H9 (cell line): Measurements from ENCODE around the gene CFAP77. TPM values are rescaled to one million over a fixed set of nuclear protein-coding genes. Genes with fewer than 3 reads are reported as not detected.

Experiments
- DNase-seq: peaks from one replicate; pipeline ENCODE4 v3.0.0-alpha.2; 2017
- H2AFZ ChIP-seq: one replicate; pipeline ENCODE4 v1.6.1; 2013; ENCODE audit warnings: mild to moderate bottlenecking, low read length, control low read depth, moderate library complexity
- H2AK5ac ChIP-seq: 2 replicates; pipeline ENCODE4 v1.6.1; 2013; ENCODE audit warnings: low read length, control low read depth, mixed read lengths; ENCODE audit not compliant: insufficient read length
- H2BK120ac ChIP-seq: one replicate; pipeline ENCODE4 v1.6.1; 2013; ENCODE audit warnings: low read depth, mild to moderate bottlenecking, low read length, control low read depth, inconsistent platforms; ENCODE audit not compliant: poor library complexity, severe bottlenecking
- H2BK12ac ChIP-seq: 2 replicates; pipeline ENCODE4 v1.6.1; 2013; ENCODE audit warnings: low read length, control low read depth, mixed read lengths, low read depth; ENCODE audit not compliant: insufficient read length
- H2BK15ac ChIP-seq: 2 replicates; pipeline ENCODE4 v1.6.1; 2013; ENCODE audit warnings: low read depth, low read length, control low read depth
- H2BK20ac ChIP-seq: one replicate; pipeline ENCODE4 v1.6.1; 2013; ENCODE audit warnings: low read depth, mild to moderate bottlenecking, low read length, control low read depth, inconsistent platforms; ENCODE audit not compliant: poor library complexity, severe bottlenecking
- H2BK5ac ChIP-seq: 2 replicates; pipeline ENCODE4 v1.6.1; 2013; ENCODE audit warnings: low read length, control low read depth, mixed read lengths; ENCODE audit not compliant: insufficient read length
- H3K14ac ChIP-seq: 2 replicates; pipeline ENCODE4 v1.6.1; 2013; ENCODE audit warnings: low read length, control low read depth; ENCODE audit not compliant: insufficient read depth
- H3K18ac ChIP-seq: 2 replicates; pipeline ENCODE4 v1.6.1; 2013; ENCODE audit warnings: low read depth, mild to moderate bottlenecking, mixed read lengths, low read length, control low read depth; ENCODE audit not compliant: insufficient read length
- H3K23ac ChIP-seq: 2 replicates; pipeline ENCODE4 v1.6.1; 2013; ENCODE audit warnings: low read length, control low read depth, mixed read lengths, low read depth; ENCODE audit not compliant: insufficient read length
- H3K23me2 ChIP-seq: 2 replicates; pipeline ENCODE4 v1.6.1; 2013; ENCODE audit warnings: low read depth, mild to moderate bottlenecking, mixed read lengths, low read length, control low read depth; ENCODE audit not compliant: insufficient read length, poor library complexity, severe bottlenecking
- H3K27ac ChIP-seq: 2 replicates; pipeline ENCODE4 v1.5.1; 2013; ENCODE audit warnings: low read length, control low read depth, mixed read lengths, low read depth; ENCODE audit not compliant: insufficient read length
- H3K27me3 ChIP-seq: 2 replicates; pipeline ENCODE4 v1.6.1; 2013; ENCODE audit warnings: low read length, control low read depth, inconsistent platforms; ENCODE audit not compliant: insufficient read depth
- H3K4ac ChIP-seq: 2 replicates; pipeline ENCODE4 v1.6.1; 2013; ENCODE audit warnings: low read depth, mild to moderate bottlenecking, control low read depth, inconsistent platforms, low read length, moderate library complexity
- H3K4me1 ChIP-seq: 2 replicates; pipeline ENCODE4 v1.6.1; 2013; ENCODE audit warnings: low read length, control low read depth, inconsistent platforms; ENCODE audit not compliant: insufficient read depth
- H3K4me2 ChIP-seq: 2 replicates; pipeline ENCODE4 v1.6.1; 2013; ENCODE audit warnings: low read length, control low read depth, mixed read lengths; ENCODE audit not compliant: insufficient read length, insufficient read depth
- H3K56ac ChIP-seq: 2 replicates; pipeline ENCODE4 v1.6.1; 2013; ENCODE audit warnings: low read depth, mild to moderate bottlenecking, mixed read lengths, low read length, control low read depth; ENCODE audit not compliant: insufficient read length
- H3K79me1 ChIP-seq: 2 replicates; pipeline ENCODE4 v1.6.1; 2013; ENCODE audit warnings: low read depth, mild to moderate bottlenecking, moderate library complexity, low read length, control low read depth, inconsistent platforms; ENCODE audit not compliant: insufficient read depth, poor library complexity, severe bottlenecking
- H3K79me2 ChIP-seq: 2 replicates; pipeline ENCODE4 v1.6.1; 2013; ENCODE audit warnings: low read length, control low read depth, inconsistent platforms; ENCODE audit not compliant: insufficient read depth
- H3K9ac ChIP-seq: 2 replicates; pipeline ENCODE4 v1.6.1; 2013; ENCODE audit warnings: low read length, control low read depth, mixed read lengths; ENCODE audit not compliant: insufficient read length; ENCODE audit errors: extremely low read depth
- H3K9me3 ChIP-seq: one replicate; pipeline ENCODE4 v1.6.1; 2013; ENCODE audit warnings: low read depth, low read length, inconsistent platforms; ENCODE audit not compliant: control insufficient read depth
- H3T11ph ChIP-seq: one replicate; pipeline ENCODE4 v1.6.1; 2013; ENCODE audit warnings: mild to moderate bottlenecking, low read length, control low read depth, inconsistent platforms
- H4K20me1 ChIP-seq: one replicate; pipeline ENCODE4 v1.6.1; 2013; ENCODE audit not compliant: control insufficient read depth, insufficient read length, insufficient read depth
- H4K5ac ChIP-seq: 2 replicates; pipeline ENCODE4 v1.6.1; 2013; ENCODE audit warnings: low read depth, mild to moderate bottlenecking, mixed read lengths, low read length, control low read depth; ENCODE audit not compliant: insufficient read length
- H4K8ac ChIP-seq: replicated peaks from 2 replicates; pipeline ENCODE4 v1.6.1; 2013; ENCODE audit warnings: low read length, control low read depth, mixed read lengths, low read depth; ENCODE audit not compliant: insufficient read length
- H4K91ac ChIP-seq: 2 replicates; pipeline ENCODE4 v1.6.1; 2013; ENCODE audit warnings: low read depth, mild to moderate bottlenecking, moderate library complexity, mixed read lengths, low read length, control low read depth; ENCODE audit not compliant: insufficient read length
- H3K27ac Mint-ChIP-seq, 3 experiments: 2 replicates in 2 of 3; 3 replicates in 1 of 3; pipeline ENCODE4 v1.8.0; 2020 to 2021; ENCODE audit warnings: mixed read lengths in 3 of 3, mild to moderate bottlenecking in 1 of 3, moderate library complexity in 1 of 3
- H3K27me3 Mint-ChIP-seq: 2 replicates; pipeline ENCODE4 v1.8.0; 2021; ENCODE audit warnings: low read depth, mild to moderate bottlenecking, moderate library complexity, mixed read lengths
- H3K36me3 Mint-ChIP-seq, 3 experiments: 2 replicates in 2 of 3; 3 replicates in 1 of 3; pipeline ENCODE4 v1.8.0; 2020 to 2021; ENCODE audit warnings: low read depth in 3 of 3, mixed read lengths in 3 of 3; ENCODE audit not compliant: insufficient read depth in 1 of 3
- H3K4me1 Mint-ChIP-seq, 2 experiments: 2 replicates each; pipeline ENCODE4 v1.8.0; 2020; ENCODE audit warnings: mixed read lengths in 2 of 2
- H3K4me3 Mint-ChIP-seq, 2 experiments: 2 replicates in 1 of 2; 3 replicates in 1 of 2; pipeline ENCODE4 v1.8.0; 2020 to 2021; ENCODE audit warnings: mild to moderate bottlenecking in 2 of 2, mixed read lengths in 2 of 2, moderate library complexity in 1 of 2
- H3K9me3 Mint-ChIP-seq, 2 experiments: 2 replicates in 1 of 2; 3 replicates in 1 of 2; pipeline ENCODE4 v1.8.0; 2020; ENCODE audit warnings: mild to moderate bottlenecking in 2 of 2, mixed read lengths in 2 of 2, moderate library complexity in 1 of 2
- CTCF ChIP-seq: fragments of 200-600 bp; sonication (generic); conservative IDR thresholded peaks from 3 replicates; pipeline ENCODE4 v1.8.0; 2021; ENCODE audit warnings: antibody characterized with exemption, mild to moderate bottlenecking
- WGBS: extraction: QIAGEN DNeasy Blood & Tissue Kit; methylation state at CpG from one replicate; pipeline ENCODE4 v1.1.7; 2013; ENCODE audit warnings: missing lambda C conversion rate, low lambda C conversion rate, mixed read lengths; ENCODE audit not compliant: insufficient read length; ENCODE audit errors: extremely low coverage; 5-methylcytosine and 5-hydroxymethylcytosine counted together
- total RNA-seq: library from RNA; stranded (reverse); gene quantifications from 2 replicates; pipeline ENCODE4 v1.2.1, GENCODE V29; 2021

CFAP77 gene
- total RNA-seq, 1 experiment from 2014 or later: 0.72 TPM

DNA sequence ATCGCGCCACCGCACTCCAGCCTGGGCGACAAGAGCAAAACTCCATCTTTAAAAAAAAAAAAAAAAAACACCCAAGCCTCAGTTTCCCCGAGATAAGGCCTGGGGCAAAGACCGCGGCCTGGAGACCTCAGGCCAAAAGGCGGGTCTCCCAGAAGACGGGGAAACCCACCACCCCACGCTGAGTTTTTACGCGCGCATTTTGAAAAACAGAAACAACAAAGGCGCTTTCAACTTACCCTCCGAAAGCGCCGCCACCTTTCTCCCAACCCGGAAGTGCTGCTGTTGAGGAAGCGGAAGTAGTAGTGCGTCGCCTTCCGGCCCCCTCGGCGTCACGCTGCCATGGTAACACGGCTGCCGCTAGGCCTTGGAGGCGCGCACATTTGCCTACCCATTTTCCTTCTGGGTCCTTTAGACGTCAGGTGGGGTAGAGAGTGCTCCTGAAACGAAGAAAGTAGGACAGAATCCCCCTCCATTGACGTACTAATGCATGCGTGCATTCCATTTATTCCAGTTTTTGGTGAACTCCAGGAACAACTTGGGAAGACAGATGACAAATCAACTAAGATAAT lies 3.4 kb upstream of the CFAP77 start, which contains the start of gene TTF1:
TTF1 (minus strand) TSS at position 287 of the 569 bp plus-strand sequence. CDS start 4,019 bp downstream, outside the sequence.
- Histone ChIP-seq H4K91ac (no peak within 1 kb of the TSS), H3K18ac (no peak within 1 kb of the TSS), H3K9me3 (no peaks in the 10 kb centered on the region), H3K56ac (no peak within 1 kb of the TSS), H2BK20ac (no peak within 1 kb of the TSS), H2BK5ac (no peak within 1 kb of the TSS), H4K5ac (no peak within 1 kb of the TSS), H3K23me2 (peaks cover 14% of the 10 kb centered on the region), H3T11ph (no peak within 1 kb of the TSS), H3K9ac (peak within 1 kb of the TSS; percentile 79), H3K27me3 (no peaks in the 10 kb centered on the region; the same call in 1 of the 2 replicates), H3K23ac (no peak within 1 kb of the TSS), H3K27ac (no peak within 1 kb of the TSS), H2BK15ac (no peak within 1 kb of the TSS), H2BK12ac (no peak within 1 kb of the TSS), H3K4ac (no peak within 1 kb of the TSS; the same call in 1 of the 2 replicates), H3K4me2 (peak within 1 kb of the TSS; percentile 87), H3K79me1 (peaks cover 5% of the 10 kb centered on the region), H2BK120ac (no peak within 1 kb of the TSS), H2AK5ac (no peak within 1 kb of the TSS), H2AFZ (no peak within 1 kb of the TSS), H3K14ac (no peak within 1 kb of the TSS; the same call in 1 of the 2 replicates), H4K8ac (no peak within 1 kb of the TSS), H3K4me1 (peaks cover 3% of the 10 kb centered on the region; the same call in 1 of the 2 replicates), H4K20me1 (no peaks in the 10 kb centered on the region), H3K79me2 (peaks cover 9% of the 10 kb centered on the region; the same call in 1 of the 2 replicates)
- Mint-ChIP-seq H3K9me3 (no peaks in the 10 kb centered on the region; a peak in 1 of 5 replicates), H3K4me1 (peaks cover 20 to 27% of the 10 kb centered on the region in 2 experiments), H3K27me3 (peaks cover 21% of the 10 kb centered on the region), H3K36me3 (peaks cover 13 to 28% (median 20%) of the 10 kb centered on the region in 3 experiments), H3K27ac (peak within 1 kb of the TSS in 2 of 3 experiments; percentile 88 to 94; a peak in 4 of 7 replicates), H3K4me3 (peak within 1 kb of the TSS; percentile 87 to 93)
- peak; percentile 95 for DNase-seq
- WGBS: no CpG with 5 or more reads among the region's 33 CpGs
- TF ChIP-seq CTCF: no peak
